Activated naive CD4-positive, alpha-beta T cell treated with anti-CD3 and anti-CD28 coated beads, Interleukin-2, amount 50 U/mL, for 72 hours (primary cell): ENCODE results near the gene MATCAP1. TPM values are rescaled to one million over a fixed set of nuclear protein-coding genes. Genes with fewer than 3 reads are reported as not detected.

Experiments used
- ATAC-seq, 2 donors: fragments of 150-1000 bp; cut with Tn5 transposase; 2 replicates each; pipeline ENCODE4 v1.10.0; 2021; ENCODE audit warnings: mild to moderate bottlenecking in 2 of 2, moderate library complexity in 2 of 2
- DNase-seq, 2 donors: peaks; one replicate each; pipeline ENCODE4 v3.0.0; 2021 to 2022; ENCODE audit warnings: low spot score in 2 of 2
- H3K27ac Mint-ChIP-seq, 2 donors: one replicate each; pipeline ENCODE4 v1.8.0; 2022; ENCODE audit warnings: mild to moderate bottlenecking in 2 of 2, mixed read lengths in 2 of 2
- H3K36me3 Mint-ChIP-seq, 2 donors: one replicate each; pipeline ENCODE4 v1.8.0; 2022; ENCODE audit warnings: mixed read lengths in 2 of 2
- H3K9me3 Mint-ChIP-seq, 2 donors: one replicate each; pipeline ENCODE4 v1.8.0; 2022; ENCODE audit warnings: mixed read lengths in 2 of 2
- total RNA-seq, 2 donors: library from RNA; stranded (reverse); gene quantifications; one replicate each; pipeline ENCODE4 v1.2.3, GENCODE V29; 2022

Gene MATCAP1
- total RNA-seq, 2 donors from 2014 or later = 26.3 to 63.5 TPM

- no peak for DNase-seq
- Mint-ChIP-seq H3K36me3 (peaks cover 18 to 32% of the 10 kb centered on the region in 2 donors), H3K27ac (peak overlapping the region; percentile 45 to 47), H3K9me3 (no peaks in the 10 kb centered on the region)
- no peak for ATAC-seq
Observed at GRCh38 chr16:67146523-67147357, 37.0 kb downstream of the MATCAP1 start.

GRCh38 chr16:67145746-67146145 is 38.0 kb downstream of the MATCAP1 start:
- ATAC-seq (no peak), DNase-seq (no peak)
- Mint-ChIP-seq H3K27ac (peak overlapping the region in 1 of 2 donors; percentile 45), H3K36me3 (peaks cover 23 to 37% of the 10 kb centered on the region in 2 donors), H3K9me3 (no peaks in the 10 kb centered on the region)

GRCh38 chr16:67144943-67145342 is 38.8 kb downstream of the MATCAP1 start:
- peaks cover 29 to 45% of the 10 kb centered on the region in 2 donors for H3K36me3 Mint-ChIP-seq
- H3K9me3 Mint-ChIP-seq = no peaks in the 10 kb centered on the region
- peak overlapping the region in 1 of 2 donors; percentile 30 for H3K27ac Mint-ChIP-seq
- DNase-seq (no peak), ATAC-seq (no peak)

GRCh38 chr16:67142342-67142741 is 41.4 kb downstream of the MATCAP1 start:
- H3K36me3 Mint-ChIP-seq = peaks cover 12 to 27% of the 10 kb centered on the region in 2 donors
- ATAC-seq = no peak

GRCh38 chr16:67141391-67141790 is 42.4 kb downstream of the MATCAP1 start:
- no peak for DNase-seq
- H3K27ac Mint-ChIP-seq = no peak overlapping the region
- peaks cover 12 to 26% of the 10 kb centered on the region in 2 donors for H3K36me3 Mint-ChIP-seq
- no peak for ATAC-seq
- no peaks in the 10 kb centered on the region for H3K9me3 Mint-ChIP-seq

More at GRCh38 chr16:67142342-67142741, 41.4 kb downstream of the MATCAP1 start:
- no peak for DNase-seq
- H3K9me3 Mint-ChIP-seq = no peaks in the 10 kb centered on the region
- H3K27ac Mint-ChIP-seq = peak overlapping the region in 1 of 2 donors; percentile 33

- peak overlapping the region in 1 of 2 donors; percentile 12 for H3K27ac Mint-ChIP-seq
- H3K9me3 Mint-ChIP-seq = no peaks in the 10 kb centered on the region
- H3K36me3 Mint-ChIP-seq = peaks cover 12 to 13% of the 10 kb centered on the region in 2 donors
- ATAC-seq = no peak
- no peak for DNase-seq
Observed at GRCh38 chr16:67137605-67138004, 46.2 kb downstream of the MATCAP1 start.

- Mint-ChIP-seq H3K36me3 (peaks cover 6 to 9% of the 10 kb centered on the region in 2 donors), H3K9me3 (no peaks in the 10 kb centered on the region), H3K27ac (no peak overlapping the region)
- DNase-seq (no peak), ATAC-seq (no peak)
Observed at GRCh38 chr16:67129422-67129821, 54.3 kb downstream of the MATCAP1 start.

- ATAC-seq = no peak
- peaks cover 6 to 9% of the 10 kb centered on the region in 2 donors for H3K36me3 Mint-ChIP-seq
- no peak overlapping the region for H3K27ac Mint-ChIP-seq
- no peak for DNase-seq
- H3K9me3 Mint-ChIP-seq = no peaks in the 10 kb centered on the region
Observed at GRCh38 chr16:67128887-67129286, 54.9 kb downstream of the MATCAP1 start.

- DNase-seq (no peak), ATAC-seq (no peak)
- Mint-ChIP-seq H3K27ac (no peak overlapping the region), H3K9me3 (no peaks in the 10 kb centered on the region), H3K36me3 (peaks cover 6 to 9% of the 10 kb centered on the region in 2 donors)
Observed at GRCh38 chr16:67128417-67128816, 55.3 kb downstream of the MATCAP1 start.

Other genes with a start within 250 kb of the MATCAP1 start
- 100 to 1,000 TPM; 169 to 196 TPM for gene CIAO2B, start 249.6 kb downstream of the MATCAP1 start, total RNA-seq
- gene CES2, start 248.4 kb downstream of the MATCAP1 start, total RNA-seq = 10 to 100 TPM; 26.2 to 29.8 TPM
- gene CES3, start 222.7 kb downstream of the MATCAP1 start, total RNA-seq = 1 to 10 TPM in 1 of 2 donors, under 1 TPM in 1; 0.73 to 6.8 TPM
- 10 to 100 TPM in 1 of 2 donors, 1 to 10 TPM in 1; 8.2 to 21.3 TPM for gene CES4A, start 195.4 kb downstream of the MATCAP1 start, total RNA-seq
- gene CBFB, start 154.8 kb downstream of the MATCAP1 start, total RNA-seq = 100 to 1,000 TPM; 119 to 124 TPM
- 10 to 100 TPM; 15.6 to 16.6 TPM for gene PHAF1, start 74.0 kb downstream of the MATCAP1 start, total RNA-seq
- 1 to 10 TPM; 3.2 to 4.7 TPM for gene B3GNT9, start 33.0 kb downstream of the MATCAP1 start, total RNA-seq
- 10 to 100 TPM; 15.7 to 43.5 TPM for gene TRADD, start 24.1 kb downstream of the MATCAP1 start, total RNA-seq
- gene FBXL8, start 24.0 kb downstream of the MATCAP1 start, total RNA-seq = 10 to 100 TPM; 27.9 to 38.7 TPM
- 10 to 100 TPM; 26.0 to 58.8 TPM for gene HSF4, start 19.2 kb downstream of the MATCAP1 start, total RNA-seq
- 10 to 100 TPM in 1 of 2 donors, 1 to 10 TPM in 1; 9.2 to 43.4 TPM for gene NOL3, start 13.4 kb downstream of the MATCAP1 start, total RNA-seq
- gene EXOC3L1, start 6.2 kb upstream of the MATCAP1 start, total RNA-seq = under 1 TPM in 1 of 2 donors, not detected in 1; 0.36 TPM
- gene E2F4, start 8.2 kb upstream of the MATCAP1 start, total RNA-seq = 100 to 1,000 TPM in 1 of 2 donors, 10 to 100 TPM in 1; 71.7 to 104 TPM
- 1 to 10 TPM; 4.0 to 7.0 TPM for gene ELMO3, start 15.2 kb upstream of the MATCAP1 start, total RNA-seq
- 10 to 100 TPM; 28.4 to 35.4 TPM for gene TMEM208, start 43.2 kb upstream of the MATCAP1 start, total RNA-seq
- gene FHOD1, start 63.5 kb upstream of the MATCAP1 start, total RNA-seq = 100 to 1,000 TPM; 104 to 133 TPM
- 10 to 100 TPM in 1 of 2 donors, 1 to 10 TPM in 1; 8.3 to 13.6 TPM for gene SLC9A5, start 65.0 kb upstream of the MATCAP1 start, total RNA-seq
- 10 to 100 TPM in 1 of 2 donors, 1 to 10 TPM in 1; 9.5 to 23.2 TPM for gene PLEKHG4, start 95.6 kb upstream of the MATCAP1 start, total RNA-seq
- 1 to 10 TPM in 1 of 2 donors, under 1 TPM in 1; 0.71 to 6.1 TPM for gene KCTD19, start 142.8 kb upstream of the MATCAP1 start, total RNA-seq
- 1 to 10 TPM in 1 of 2 donors, under 1 TPM in 1; 0.57 to 1.9 TPM for gene LRRC36, start 142.9 kb upstream of the MATCAP1 start, total RNA-seq
- not detected for gene TPPP3, start 209.5 kb upstream of the MATCAP1 start, total RNA-seq
- gene ZDHHC1, start 232.5 kb upstream of the MATCAP1 start, total RNA-seq = 1 to 10 TPM in 1 of 2 donors, under 1 TPM in 1; 0.23 to 2.4 TPM
- 1 to 10 TPM; 1.3 to 2.7 TPM for gene HSD11B2, start 247.2 kb upstream of the MATCAP1 start, total RNA-seq